Activated naive CD4-positive, alpha-beta T cell treated with anti-CD3 and anti-CD28 coated beads, Interleukin-2, amount 10 ng/mL, durations not matched to agents 7 days and 5 days (primary cell): Measurements from ENCODE around the gene NKX1-1.
A peak's percentile ranks its signal among the peaks of the same experiment; 100 is the strongest.

Source experiments
- CTCF ChIA-PET: fragments of 350-600 bp; sonication (Branson Sonifier 250); formaldehyde crosslinking; loops from one replicate; lab custom pipeline; 2021; ENCODE audit warnings: antibody characterized with exemption; lab: Charles Lee
- DNase-seq: peaks from one replicate; pipeline ENCODE4 v3.0.0-alpha.2; 2020
- H3K27ac Mint-ChIP-seq: one replicate; pipeline ENCODE4 v1.8.0; 2021; ENCODE audit warnings: mild to moderate bottlenecking, moderate library complexity, mixed read lengths
- H3K27me3 Mint-ChIP-seq: one replicate; pipeline ENCODE4 v1.8.0; 2021; ENCODE audit warnings: mild to moderate bottlenecking, mixed read lengths
- H3K36me3 Mint-ChIP-seq: one replicate; pipeline ENCODE4 v1.8.0; 2021; ENCODE audit warnings: mixed read lengths
- H3K4me1 Mint-ChIP-seq: one replicate; pipeline ENCODE4 v1.8.0; 2021; ENCODE audit warnings: mixed read lengths
- H3K4me3 Mint-ChIP-seq: one replicate; pipeline ENCODE4 v1.8.0; 2021; ENCODE audit warnings: mild to moderate bottlenecking, moderate library complexity, mixed read lengths
- H3K9me3 Mint-ChIP-seq: one replicate; pipeline ENCODE4 v1.8.0; 2021; ENCODE audit warnings: mixed read lengths

The NKX1-1 gene

GRCh38 chr4:1427010-1427409 lies 20.8 kb upstream of the NKX1-1 start:
- CTCF ChIA-PET = no interaction called here
- no peak overlapping the region for H3K4me3 Mint-ChIP-seq
- no peaks in the 10 kb centered on the region for H3K36me3 Mint-ChIP-seq

GRCh38 chr4:1421657-1422056 lies 15.4 kb upstream of the NKX1-1 start:
- no peaks in the 10 kb centered on the region for H3K36me3 Mint-ChIP-seq
- H3K27me3 Mint-ChIP-seq = peaks cover 10% of the 10 kb centered on the region
- CTCF ChIA-PET = no interaction called here
- no peaks in the 10 kb centered on the region for H3K4me1 Mint-ChIP-seq
- no peaks in the 10 kb centered on the region for H3K9me3 Mint-ChIP-seq
- H3K27ac Mint-ChIP-seq = no peak overlapping the region
- DNase-seq = no peak
- H3K4me3 Mint-ChIP-seq = no peak overlapping the region

More at GRCh38 chr4:1427010-1427409, 20.8 kb upstream of the NKX1-1 start:
- peaks cover 4% of the 10 kb centered on the region for H3K27me3 Mint-ChIP-seq
- H3K4me1 Mint-ChIP-seq = no peaks in the 10 kb centered on the region
- H3K27ac Mint-ChIP-seq = no peak overlapping the region
- DNase-seq = no peak
- no peaks in the 10 kb centered on the region for H3K9me3 Mint-ChIP-seq

- Mint-ChIP-seq H3K4me3 (no peak overlapping the region), H3K27me3 (peaks cover 27% of the 10 kb centered on the region), H3K36me3 (no peaks in the 10 kb centered on the region), H3K27ac (no peak overlapping the region), H3K9me3 (no peaks in the 10 kb centered on the region), H3K4me1 (no peaks in the 10 kb centered on the region)
- no peak for DNase-seq
- CTCF ChIA-PET = interaction anchor here (0.7 kb wide), 1 partner anchor 128 kb away, joined by 4 read pairs; no protein-coding TSS in a partner anchor
These were observed 13.5 kb upstream of the NKX1-1 start for GRCh38 chr4:1419708-1420107.

GRCh38 chr4:1418494-1419285 lies 12.4 kb upstream of the NKX1-1 start:
- Mint-ChIP-seq H3K4me3 (no peak overlapping the region), H3K27ac (no peak overlapping the region), H3K9me3 (no peaks in the 10 kb centered on the region), H3K36me3 (no peaks in the 10 kb centered on the region), H3K27me3 (peaks cover 28% of the 10 kb centered on the region), H3K4me1 (no peaks in the 10 kb centered on the region)
- no peak for DNase-seq
- CTCF ChIA-PET = no interaction called here

- no peaks in the 10 kb centered on the region for H3K36me3 Mint-ChIP-seq
- H3K27ac Mint-ChIP-seq = no peak overlapping the region
- CTCF ChIA-PET = no interaction called here
- no peaks in the 10 kb centered on the region for H3K9me3 Mint-ChIP-seq
- no peak for DNase-seq
- no peak overlapping the region for H3K4me3 Mint-ChIP-seq
- H3K4me1 Mint-ChIP-seq = no peaks in the 10 kb centered on the region
- peaks cover 37% of the 10 kb centered on the region for H3K27me3 Mint-ChIP-seq
These were observed 11.5 kb upstream of the NKX1-1 start for GRCh38 chr4:1417522-1418390.

GRCh38 chr4:1416948-1417260 lies 10.7 kb upstream of the NKX1-1 start:
- no peaks in the 10 kb centered on the region for H3K36me3 Mint-ChIP-seq
- CTCF ChIA-PET = no interaction called here
- H3K27me3 Mint-ChIP-seq = peaks cover 46% of the 10 kb centered on the region
- no peak overlapping the region for H3K4me3 Mint-ChIP-seq
- DNase-seq = no peak
- H3K27ac Mint-ChIP-seq = no peak overlapping the region
- H3K9me3 Mint-ChIP-seq = no peaks in the 10 kb centered on the region
- no peaks in the 10 kb centered on the region for H3K4me1 Mint-ChIP-seq

- CTCF ChIA-PET = no interaction called here
- no peak overlapping the region for H3K27ac Mint-ChIP-seq
- H3K4me3 Mint-ChIP-seq = no peak overlapping the region
- peaks cover 52% of the 10 kb centered on the region for H3K27me3 Mint-ChIP-seq
- H3K4me1 Mint-ChIP-seq = no peaks in the 10 kb centered on the region
- DNase-seq = no peak
- H3K36me3 Mint-ChIP-seq = no peaks in the 10 kb centered on the region
- H3K9me3 Mint-ChIP-seq = no peaks in the 10 kb centered on the region
These were observed 10.1 kb upstream of the NKX1-1 start for GRCh38 chr4:1416051-1416947.

GRCh38 chr4:1415681-1415981 lies 9.4 kb upstream of the NKX1-1 start:
- CTCF ChIA-PET = no interaction called here
- Mint-ChIP-seq H3K4me1 (no peaks in the 10 kb centered on the region), H3K4me3 (no peak overlapping the region), H3K36me3 (no peaks in the 10 kb centered on the region), H3K27ac (peak overlapping the region; percentile 60), H3K9me3 (no peaks in the 10 kb centered on the region), H3K27me3 (peaks cover 55% of the 10 kb centered on the region)
- DNase-seq = no peak

- peaks cover 60% of the 10 kb centered on the region for H3K27me3 Mint-ChIP-seq
- H3K4me3 Mint-ChIP-seq = no peak overlapping the region
- CTCF ChIA-PET = no interaction called here
- H3K36me3 Mint-ChIP-seq = no peaks in the 10 kb centered on the region
- no peaks in the 10 kb centered on the region for H3K9me3 Mint-ChIP-seq
- peak overlapping the region; percentile 60 for H3K27ac Mint-ChIP-seq
- no peak for DNase-seq
- no peaks in the 10 kb centered on the region for H3K4me1 Mint-ChIP-seq
These were observed 8.8 kb upstream of the NKX1-1 start for GRCh38 chr4:1414831-1415680.

- Mint-ChIP-seq H3K27ac (peak overlapping the region; percentile 33), H3K4me1 (no peaks in the 10 kb centered on the region), H3K4me3 (no peak overlapping the region), H3K27me3 (peaks cover 72% of the 10 kb centered on the region), H3K36me3 (no peaks in the 10 kb centered on the region), H3K9me3 (no peaks in the 10 kb centered on the region)
- DNase-seq = no peak
- CTCF ChIA-PET = no interaction called here
These were observed 7.6 kb upstream of the NKX1-1 start for GRCh38 chr4:1413687-1414479.

GRCh38 chr4:1413204-1413663 lies 7.0 kb upstream of the NKX1-1 start:
- H3K36me3 Mint-ChIP-seq = peaks cover 3% of the 10 kb centered on the region
- H3K4me1 Mint-ChIP-seq = peaks cover 2% of the 10 kb centered on the region
- H3K9me3 Mint-ChIP-seq = peaks cover 2% of the 10 kb centered on the region
- H3K4me3 Mint-ChIP-seq = no peak overlapping the region
- H3K27ac Mint-ChIP-seq = no peak overlapping the region
- DNase-seq = no peak
- CTCF ChIA-PET = no interaction called here
- H3K27me3 Mint-ChIP-seq = peaks cover 79% of the 10 kb centered on the region

GRCh38 chr4:1412376-1413203 lies 6.3 kb upstream of the NKX1-1 start:
- Mint-ChIP-seq H3K9me3 (peaks cover 2% of the 10 kb centered on the region), H3K27me3 (peaks cover 85% of the 10 kb centered on the region), H3K36me3 (peaks cover 5% of the 10 kb centered on the region), H3K4me3 (no peak overlapping the region), H3K27ac (no peak overlapping the region), H3K4me1 (peaks cover 2% of the 10 kb centered on the region)
- DNase-seq = no peak
- CTCF ChIA-PET = no interaction called here
